22Rv1 (cell line): ENCODE data around the gene RNF121.

Source experiments
- H3K27ac ChIP-seq: fragments of 450-650 bp; 2 replicates; pipeline ENCODE4 v1.5.1; 2017
- CTCF ChIP-seq: fragments of 450-650 bp; IDR thresholded peaks from 2 replicates; pipeline ENCODE4 v1.5.1; 2017; ENCODE audit warnings: mild to moderate bottlenecking
- ZFX ChIP-seq: fragments of 450-650 bp; IDR thresholded peaks from 2 replicates; pipeline ENCODE4 v1.6.1; 2017; ENCODE audit warnings: antibody characterized with exemption, borderline replicate concordance

Gene RNF121

GRCh38 chr11:72042064-72042745, 113.4 kb downstream of the RNF121 start:
- TF ChIP-seq CTCF (no peak), ZFX (no peak)
- H3K27ac ChIP-seq = peak overlapping the region; percentile 99

- no peak overlapping the region for H3K27ac ChIP-seq
- no peak for TF ChIP-seq CTCF
- no peak for TF ChIP-seq ZFX
Measured at GRCh38 chr11:72045849-72046248, 117.0 kb downstream of the RNF121 start.
